HG02759 (cell line): ENCODE results near the gene TBL1XR1.
A peak's percentile ranks its signal among the peaks of the same experiment; 100 is the strongest.

Source experiments
- ATAC-seq: cut with Tn5 transposase; IDR thresholded peaks from one replicate; pipeline ENCODE4 v1.9.1; 2021; ENCODE audit warnings: mild to moderate bottlenecking, moderate library complexity; ENCODE audit not compliant: unreplicated experiment

Gene TBL1XR1

DNA sequence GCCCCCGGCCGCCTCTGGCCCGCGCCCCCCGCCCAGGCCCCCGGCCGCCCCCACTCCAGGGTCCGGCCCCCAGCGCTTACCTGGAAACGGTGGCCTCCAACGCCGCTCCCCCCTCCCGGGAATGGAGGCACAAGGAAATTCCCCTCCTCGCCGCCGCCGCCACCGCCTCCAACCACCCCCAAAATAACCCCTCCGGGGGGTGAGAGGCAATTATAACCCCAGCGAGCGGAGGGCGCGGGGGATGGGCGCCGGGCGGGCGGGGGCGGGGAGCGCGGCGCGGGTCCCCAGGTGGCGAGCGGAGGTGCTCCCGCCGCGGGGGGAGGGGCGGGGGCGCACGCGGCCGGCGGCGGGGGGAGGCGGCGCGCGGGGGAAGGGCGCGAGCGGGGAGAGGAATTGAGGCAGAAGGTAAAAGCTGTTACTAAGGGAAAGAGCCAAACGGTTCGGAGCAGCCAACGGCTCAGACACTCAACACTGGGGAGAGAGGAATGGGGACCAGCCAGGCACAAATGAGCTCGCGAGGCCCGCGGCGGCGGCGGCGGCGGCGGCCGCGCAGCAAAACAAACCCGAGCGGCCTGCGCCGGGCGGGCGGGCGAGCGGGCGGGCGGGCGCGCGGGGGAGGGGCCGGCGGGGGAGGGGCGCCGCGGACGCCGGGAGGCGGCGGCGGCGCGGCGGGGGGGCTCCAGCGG is at the start of gene TBL1XR1:
TSS of gene TBL1XR1 (minus strand) at position 442 of the 686 bp plus-strand sequence. CDS start 132,505 bp downstream, outside the sequence.
- peak; percentile 53 for ATAC-seq

DNA sequence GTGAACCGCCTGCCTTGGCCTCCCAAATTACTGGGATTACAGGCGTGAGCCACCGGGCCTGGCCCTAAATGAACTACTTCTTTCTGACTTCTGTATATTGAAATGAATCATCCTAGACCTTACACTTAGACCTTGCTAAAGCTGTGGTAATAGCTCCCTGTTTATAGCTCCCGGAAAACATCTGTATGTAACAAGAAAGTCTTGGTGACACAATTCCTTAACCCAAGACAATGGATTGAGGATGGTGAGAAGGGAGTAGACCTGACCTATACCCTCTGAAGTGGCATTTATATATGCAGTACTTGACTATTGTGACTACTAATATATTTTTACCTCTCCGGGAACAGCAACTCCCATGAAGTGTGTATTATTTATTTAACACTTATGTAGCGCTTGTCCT is 48.0 kb upstream of the TBL1XR1 start:
- no peak for ATAC-seq

DNA sequence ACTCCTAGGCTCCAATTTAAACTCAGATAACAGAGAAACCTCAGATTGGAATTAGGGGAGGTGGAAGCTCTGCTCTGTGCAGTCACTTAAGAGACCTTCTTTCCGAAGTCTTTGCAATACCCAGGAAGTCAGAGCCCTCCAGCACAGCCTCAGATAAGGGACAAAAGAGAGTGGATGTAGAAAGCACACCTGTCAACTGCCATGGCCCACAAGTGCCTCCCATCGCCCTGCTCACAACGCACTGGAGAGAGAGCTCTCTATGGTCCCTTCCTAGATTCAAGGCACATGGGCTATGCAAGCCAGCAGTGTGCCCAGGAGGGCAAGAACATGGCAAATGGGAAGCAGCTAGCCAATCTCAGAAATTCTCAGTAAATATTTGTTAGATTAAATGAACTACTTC is 47.3 kb upstream of the TBL1XR1 start:
- ATAC-seq = no peak

DNA sequence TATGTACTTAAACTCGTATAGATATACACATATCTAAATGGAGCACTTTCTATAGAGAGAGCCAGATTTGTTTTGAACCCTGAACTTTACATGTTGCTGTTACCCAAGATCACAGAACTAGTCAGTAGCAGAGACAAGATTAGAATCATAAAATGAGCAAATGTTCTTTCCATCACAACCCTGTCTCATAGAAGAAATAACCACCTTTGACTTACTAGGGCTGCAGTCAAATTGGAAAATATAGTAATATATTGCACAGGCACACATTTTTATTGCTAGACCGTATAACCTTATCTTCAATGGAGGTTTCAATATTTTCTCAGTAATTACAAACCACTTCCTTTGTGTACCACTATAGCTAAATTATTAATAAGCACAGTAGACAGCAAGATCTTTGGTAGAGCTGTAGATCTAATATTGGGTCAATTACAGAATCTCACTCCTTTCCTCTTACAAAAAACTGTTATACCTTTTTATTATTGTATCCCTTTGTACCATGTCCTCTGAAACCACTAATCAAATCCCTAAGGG is 41.5 kb upstream of the TBL1XR1 start:
- no peak for ATAC-seq

DNA sequence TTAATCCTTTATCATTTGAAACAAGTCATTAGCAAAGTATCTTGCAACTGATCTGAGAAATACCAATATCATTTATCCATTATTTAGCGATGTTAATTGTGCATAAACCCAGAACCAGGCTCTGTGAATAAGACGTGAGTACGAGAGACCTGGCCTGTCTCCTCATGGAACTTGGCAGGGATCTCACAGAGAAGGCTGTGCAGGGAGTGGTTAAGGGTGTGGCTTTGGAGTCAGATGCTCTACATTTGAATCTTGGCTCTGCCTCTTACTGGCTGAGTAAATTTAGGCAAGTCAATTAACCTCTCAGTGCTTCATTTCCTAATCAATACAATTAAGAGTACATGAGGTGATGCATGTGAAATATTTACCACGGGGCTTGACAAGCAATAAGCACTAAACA is 39.9 kb upstream of the TBL1XR1 start:
- ATAC-seq = no peak

DNA sequence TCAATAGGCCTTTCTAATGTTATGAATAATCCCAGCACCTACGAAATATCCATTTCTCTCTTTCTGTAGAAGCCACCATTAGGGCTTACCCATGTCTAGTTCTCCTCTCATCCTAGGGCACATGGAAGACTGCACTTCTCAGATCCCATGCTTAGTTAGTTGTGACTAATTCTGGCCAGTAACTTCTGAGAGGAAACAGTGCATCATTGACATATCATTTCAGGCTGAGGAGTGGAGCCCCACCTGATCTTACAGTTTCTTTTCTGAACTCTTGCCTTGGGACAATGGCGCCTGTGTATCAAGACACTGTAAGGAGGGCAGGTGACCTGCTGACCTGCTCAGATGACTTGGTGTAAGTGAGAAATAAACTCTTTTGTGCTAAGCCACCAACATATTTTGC is 39.4 kb upstream of the TBL1XR1 start:
- no peak for ATAC-seq

DNA sequence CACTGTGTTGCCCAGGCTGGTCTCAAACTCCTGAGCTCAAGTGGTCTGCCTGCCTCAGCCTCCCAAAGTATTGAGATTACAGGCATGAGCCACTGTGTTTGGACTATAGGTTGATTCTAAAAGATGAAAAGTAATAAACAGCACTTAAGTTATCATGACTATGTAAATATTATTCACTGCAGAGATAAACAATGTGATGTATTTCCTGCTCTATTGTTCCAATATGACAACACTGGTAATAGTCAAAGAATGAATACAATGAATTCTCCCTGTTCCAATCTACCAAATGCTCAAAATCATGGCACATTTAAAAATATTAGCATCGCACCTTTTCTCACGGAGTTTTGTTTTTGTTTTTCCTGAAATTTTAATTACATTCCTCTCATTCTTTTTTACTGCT is 36.8 kb upstream of the TBL1XR1 start:
- no peak for ATAC-seq

DNA sequence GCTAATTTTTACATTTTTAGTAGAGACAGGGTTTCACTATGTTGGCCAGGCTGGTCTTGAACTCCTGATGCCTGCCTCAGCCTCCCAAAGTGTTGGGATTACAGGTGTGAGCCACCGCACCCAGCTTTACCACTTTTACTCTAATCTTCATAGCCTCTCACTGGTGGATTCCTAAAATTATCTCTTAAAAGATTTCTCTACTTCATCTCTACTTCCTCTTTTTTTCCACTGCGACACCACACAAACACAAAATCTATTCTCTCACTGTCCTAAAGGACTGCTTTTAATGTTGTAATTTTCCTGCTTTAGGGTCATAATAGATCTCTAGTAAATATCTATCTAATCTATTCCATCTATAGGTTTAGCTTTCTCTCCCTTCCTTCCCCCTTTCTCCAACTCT is 34.0 kb upstream of the TBL1XR1 start:
- no peak for ATAC-seq

DNA sequence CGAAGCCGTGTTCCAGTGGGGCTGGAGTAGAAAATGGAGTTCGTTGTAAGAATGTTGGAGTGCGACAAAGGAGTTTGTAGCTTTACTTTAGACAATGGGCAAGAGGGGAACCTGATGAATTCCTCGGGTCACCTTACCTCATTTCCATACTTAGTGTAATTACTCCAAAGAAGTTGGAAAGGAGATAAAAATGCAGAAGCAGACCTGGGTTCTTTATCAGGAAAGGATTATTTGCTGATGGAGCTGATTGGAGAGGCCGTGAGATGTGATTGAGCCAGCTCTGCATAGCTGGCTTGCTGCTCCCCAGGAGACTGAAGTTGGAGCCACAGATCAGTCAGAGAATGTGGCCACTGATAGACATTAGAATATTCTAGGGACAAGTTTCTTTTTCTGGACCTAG is 33.4 kb upstream of the TBL1XR1 start:
- no peak for ATAC-seq

DNA sequence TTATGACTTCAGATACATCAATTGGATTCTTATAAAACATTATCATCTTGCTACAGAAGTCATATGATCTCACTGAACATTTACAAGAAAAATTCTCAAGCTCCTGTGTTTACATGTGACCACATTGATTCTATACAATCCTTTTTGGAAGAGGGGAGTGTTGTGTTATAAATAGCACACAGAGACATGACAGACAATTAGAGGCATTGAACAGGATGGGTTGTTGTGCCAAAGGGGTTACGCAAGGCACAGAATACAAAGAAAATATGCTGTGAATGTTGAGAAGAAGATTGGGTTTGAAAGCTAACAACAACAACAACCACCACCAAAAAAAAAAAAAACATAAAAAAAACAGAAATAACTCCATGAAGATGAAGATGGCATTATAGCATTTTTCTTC is 32.5 kb upstream of the TBL1XR1 start:
- ATAC-seq = no peak

DNA sequence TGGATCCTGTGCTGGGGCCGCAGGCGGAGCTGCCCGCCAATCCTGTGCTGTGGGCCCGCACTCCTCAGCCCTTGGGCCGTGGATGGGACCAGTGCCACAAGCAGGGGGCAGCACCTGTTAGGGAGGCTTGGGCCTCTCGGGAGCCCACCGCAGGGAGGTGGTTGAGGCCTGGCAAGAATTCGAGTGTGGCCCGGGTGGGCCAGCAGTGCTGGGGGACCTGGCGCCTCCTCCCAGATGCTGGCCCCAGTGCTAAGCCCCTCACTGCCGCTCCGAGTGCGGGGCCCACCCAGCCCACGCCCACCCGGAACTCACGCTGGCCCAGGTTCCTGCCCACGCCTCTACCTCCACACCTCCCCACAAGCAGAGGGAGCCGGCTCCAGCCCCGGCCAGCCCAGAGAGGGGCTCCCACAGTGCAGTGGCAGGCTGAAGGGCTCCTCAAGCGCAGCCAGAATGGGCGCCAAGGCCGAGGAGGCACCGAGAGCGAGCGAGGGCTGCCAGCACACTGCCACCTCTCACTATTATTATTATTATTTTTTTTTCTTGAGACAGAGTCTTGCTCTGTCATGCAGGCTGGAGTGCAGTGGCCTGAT is 31.4 kb upstream of the TBL1XR1 start:
- ATAC-seq = no peak

DNA sequence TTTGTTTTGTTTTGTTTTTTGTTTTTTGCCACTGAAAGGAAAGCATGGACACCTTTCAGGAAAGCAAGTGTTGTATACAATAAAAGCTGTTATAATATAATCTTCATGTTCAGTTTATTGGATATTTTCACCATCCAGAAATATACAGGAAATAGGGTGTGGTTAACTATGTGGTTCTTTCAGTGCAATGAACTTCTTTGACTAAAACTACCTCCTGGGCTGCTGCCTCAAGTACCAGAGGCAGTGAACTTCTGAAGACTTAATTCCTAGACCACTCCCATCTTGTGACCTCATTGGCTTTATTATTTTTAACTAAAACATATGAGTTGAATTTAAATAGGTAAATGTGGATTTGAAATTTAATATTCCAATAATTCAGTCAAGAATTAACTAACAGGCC is 27.1 kb upstream of the TBL1XR1 start:
- ATAC-seq = no peak

DNA sequence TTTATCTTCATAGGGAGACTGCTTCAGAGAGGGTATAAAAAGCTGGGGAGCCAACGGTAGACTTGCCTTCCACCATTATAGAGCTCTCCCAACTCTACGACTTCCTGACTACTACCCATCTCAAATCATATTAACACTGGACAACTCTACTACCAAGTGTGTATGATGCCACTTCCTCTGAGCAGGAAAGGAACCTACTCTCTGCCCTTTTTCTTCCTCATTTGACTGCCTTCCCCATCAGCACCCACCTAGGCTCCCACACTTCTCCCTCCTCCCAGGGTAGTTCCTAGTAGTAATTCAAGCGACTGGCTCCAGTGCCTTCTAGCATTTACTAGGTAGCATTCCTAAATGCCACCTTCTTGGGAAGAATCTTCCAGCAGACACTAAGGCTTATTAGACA is 24.5 kb upstream of the TBL1XR1 start:
- no peak for ATAC-seq

DNA sequence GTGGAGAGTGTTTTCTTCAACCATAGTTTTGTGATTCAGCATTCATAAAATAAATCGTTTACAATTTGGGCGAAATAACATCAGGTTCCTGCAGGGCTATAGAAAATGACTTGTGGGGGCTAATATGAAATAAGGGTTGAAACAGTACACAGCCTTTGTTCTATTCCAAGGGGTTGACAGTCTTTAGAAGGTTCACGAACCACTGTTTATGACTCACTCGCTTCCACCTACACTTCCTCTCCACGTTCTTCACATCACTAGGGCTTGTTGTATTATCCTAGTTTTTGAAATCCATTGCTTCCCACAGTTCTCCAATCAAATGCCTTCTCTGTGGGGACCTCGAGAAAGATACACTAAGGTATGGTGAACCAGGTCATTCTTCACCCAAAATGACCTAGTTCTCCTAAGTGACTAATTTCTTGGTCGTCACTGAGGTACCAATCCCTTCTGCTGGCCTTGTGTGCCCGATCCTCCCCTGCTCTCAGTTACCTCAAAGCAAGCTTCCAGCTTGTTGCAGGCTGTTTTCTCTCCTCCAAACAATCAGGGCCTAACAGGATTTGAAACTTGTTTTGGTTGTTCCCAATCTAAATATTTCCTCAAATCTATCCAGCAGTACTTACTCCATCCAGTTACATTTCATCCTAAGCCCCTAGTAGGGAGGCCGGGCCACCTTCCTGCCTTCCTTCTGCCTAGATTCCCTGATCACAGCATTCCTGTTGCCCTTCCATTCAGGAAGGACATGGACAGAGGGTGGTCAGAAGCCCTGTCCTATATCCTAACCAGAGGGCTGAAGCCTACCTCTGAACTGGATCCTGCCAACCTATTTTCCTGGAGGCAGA is 23.1 kb upstream of the TBL1XR1 start:
- ATAC-seq = no peak

DNA sequence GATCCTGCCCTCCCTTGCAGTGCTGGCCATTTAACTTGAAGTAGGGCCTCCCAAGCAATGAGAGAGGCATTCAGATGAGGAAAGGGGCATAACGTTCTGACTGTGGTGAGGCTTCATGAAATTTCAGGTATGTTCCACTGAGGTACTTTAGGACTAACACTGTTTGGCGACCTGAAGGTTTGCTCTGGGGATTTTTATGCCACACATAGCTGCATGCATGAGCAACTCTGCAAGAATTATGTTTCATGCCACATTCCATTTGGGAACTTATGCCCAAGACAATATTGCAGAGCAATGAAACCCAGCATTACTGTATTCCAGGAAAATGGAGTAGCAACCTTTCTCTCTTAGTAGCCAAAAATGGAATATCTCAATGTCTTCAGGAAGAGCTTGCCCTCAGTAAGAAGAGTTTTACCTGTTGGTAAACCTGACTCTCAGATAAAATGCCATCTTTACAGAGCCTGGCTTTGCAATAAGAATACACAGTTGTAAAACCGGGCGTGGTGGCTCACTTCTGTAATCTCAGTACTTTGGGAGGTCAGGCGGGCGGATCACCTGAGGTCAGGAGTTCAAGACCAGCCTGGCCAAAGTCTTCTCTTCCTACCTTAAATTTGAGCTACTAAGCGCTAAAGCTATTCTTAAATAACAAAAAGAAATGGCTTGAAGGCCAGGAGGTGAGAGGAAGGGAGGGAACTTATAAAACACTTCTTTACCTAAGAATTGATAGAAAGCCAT is 16.7 kb upstream of the TBL1XR1 start:
- no peak for ATAC-seq

DNA sequence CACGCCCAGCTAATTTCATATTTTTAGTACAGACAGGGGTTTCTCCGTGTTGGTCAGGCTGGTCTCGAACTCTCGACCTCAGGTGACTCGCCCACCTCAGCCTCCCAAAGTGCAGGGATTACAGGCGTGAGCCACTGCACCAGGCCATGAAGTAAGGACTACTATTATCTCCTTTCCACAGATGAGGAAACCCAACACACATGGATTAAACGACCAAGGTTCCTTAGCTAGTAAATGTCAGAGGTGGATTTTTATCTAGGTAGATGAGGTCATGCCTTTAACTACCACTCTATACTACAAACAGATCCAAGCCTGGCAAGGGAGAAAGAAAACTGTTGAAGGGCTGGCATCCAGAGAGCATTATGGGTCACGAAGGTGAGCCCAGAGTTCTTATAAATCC is 15.5 kb upstream of the TBL1XR1 start:
- no peak for ATAC-seq

DNA sequence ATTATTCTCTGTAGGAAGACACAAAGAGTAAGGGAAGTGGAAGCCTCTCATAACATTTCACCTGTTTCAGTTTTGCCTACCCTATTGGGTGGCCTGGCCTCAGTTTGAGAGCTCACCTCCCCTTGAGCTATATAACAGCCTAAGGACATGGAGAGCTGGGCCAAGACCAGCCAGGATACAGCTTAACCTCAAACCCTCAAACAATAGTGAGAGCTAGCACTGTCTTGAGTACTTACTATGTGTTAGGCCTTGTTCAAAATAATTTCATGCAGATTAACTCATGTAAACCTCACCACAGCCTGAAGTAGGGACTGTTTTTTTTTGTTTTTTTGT is 15.0 kb upstream of the TBL1XR1 start:
- ATAC-seq = no peak

DNA sequence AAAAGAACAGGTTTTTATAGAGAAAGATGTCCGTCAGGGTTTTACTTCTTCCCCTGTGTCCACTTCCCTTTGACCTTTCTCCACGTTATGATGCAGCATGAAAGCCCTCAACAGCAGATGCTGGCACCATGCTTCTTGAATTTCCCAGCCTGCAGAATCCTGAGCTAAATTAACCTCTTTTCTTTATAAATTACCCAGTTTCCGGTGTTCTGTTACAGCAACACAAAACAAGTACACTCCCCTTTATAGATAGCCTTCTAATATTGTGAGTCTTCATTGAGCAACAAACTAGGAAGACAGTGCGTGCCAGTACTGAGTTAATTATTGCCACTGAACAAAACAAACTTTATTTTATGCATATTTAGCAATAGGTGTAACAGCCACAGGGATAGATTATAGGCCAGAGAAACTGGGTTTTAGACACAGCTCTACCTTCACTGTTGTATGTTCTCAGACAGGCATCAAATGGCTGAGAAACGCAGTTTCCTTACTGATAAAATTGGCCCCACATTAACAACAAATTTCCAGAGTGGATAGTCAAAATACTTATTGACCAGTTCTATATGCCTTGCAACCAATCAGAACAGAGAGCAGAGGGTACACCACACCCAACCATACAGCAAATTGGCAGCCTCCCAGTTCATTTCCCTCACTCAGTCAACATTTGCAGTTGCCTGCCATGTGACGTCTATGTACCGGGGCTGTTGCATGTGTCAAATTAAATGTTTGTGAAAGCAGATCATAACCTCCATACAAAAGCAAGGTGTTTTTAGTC is 14.4 kb upstream of the TBL1XR1 start:
- no peak for ATAC-seq

DNA sequence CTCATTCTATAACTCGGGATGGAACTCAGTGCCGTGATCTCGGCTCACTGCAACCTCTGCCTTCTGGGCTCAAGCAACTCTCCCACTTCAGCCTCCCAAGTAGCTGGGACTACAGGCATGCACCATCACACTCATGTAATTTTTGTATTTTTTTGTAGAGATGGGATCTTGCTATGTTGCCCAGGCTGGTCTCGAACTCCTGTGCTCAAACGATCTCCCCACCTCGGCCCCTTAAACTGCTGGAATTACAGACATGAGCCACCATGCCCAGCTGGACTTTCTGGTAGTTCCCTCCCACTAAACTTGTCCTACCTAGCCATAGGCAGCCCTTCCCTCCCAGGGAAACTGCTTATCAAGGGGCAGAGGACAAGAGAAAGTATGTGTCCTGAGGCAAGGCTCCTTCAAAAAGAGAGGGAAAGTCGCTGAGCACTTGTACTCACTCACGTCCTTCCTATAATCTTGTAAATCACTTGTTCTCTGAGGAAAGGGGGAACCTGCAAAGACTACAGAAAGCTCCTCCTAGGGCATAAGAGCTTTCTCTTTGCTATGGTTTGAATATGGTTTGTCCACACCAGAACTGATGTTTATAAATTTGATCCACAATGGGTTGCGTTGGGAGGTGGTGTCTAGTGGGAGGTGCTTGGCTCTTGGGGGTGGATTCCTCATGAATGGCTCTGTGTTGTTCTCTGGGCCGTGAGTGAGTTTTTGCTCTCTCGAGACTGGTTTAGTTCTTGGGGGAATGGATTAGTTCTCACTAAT is 13.6 kb upstream of the TBL1XR1 start:
- no peak for ATAC-seq

DNA sequence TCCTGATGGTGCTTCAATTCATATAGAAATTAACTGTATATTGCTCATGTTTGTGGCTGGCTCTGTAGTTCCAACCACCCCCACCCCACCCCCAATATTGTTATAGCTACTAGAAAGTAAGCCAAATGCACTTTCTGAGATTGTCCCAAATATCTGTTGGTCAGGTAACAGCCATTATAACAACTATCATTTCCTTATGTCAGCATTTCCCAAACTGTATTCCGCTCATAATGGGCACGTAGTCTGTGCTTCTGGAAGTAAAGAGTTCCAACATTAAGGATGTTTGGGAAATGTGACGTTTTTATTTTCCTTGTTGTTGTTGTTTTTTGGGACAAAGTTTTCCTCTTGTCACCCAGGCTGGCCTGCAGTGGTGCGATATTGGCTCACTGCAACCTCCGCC is 12.2 kb upstream of the TBL1XR1 start:
- ATAC-seq = no peak
